A549 treated with DMSO at 1 μM for 4 hours (cell line): Measurements from ENCODE around the gene YRDC. TPM values are rescaled to one million over a fixed set of nuclear protein-coding genes. Genes with fewer than 3 reads are reported as not detected.

Source experiments
- total RNA-seq: library from RNA; stranded (reverse); fragments of 200-300 nt; extraction: Qiagen RNA extraction; gene quantifications from 5 replicates; pipeline ENCODE4 v1.2.3, GENCODE V29; 2022; ENCODE audit warnings: low read depth

The YRDC gene, protein sequence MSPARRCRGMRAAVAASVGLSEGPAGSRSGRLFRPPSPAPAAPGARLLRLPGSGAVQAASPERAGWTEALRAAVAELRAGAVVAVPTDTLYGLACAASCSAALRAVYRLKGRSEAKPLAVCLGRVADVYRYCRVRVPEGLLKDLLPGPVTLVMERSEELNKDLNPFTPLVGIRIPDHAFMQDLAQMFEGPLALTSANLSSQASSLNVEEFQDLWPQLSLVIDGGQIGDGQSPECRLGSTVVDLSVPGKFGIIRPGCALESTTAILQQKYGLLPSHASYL
- 13.9 to 20.8 TPM (median 19.7 TPM) in 5 replicates for total RNA-seq

GRCh38 chr1:37807555-37808368 is at the start of gene YRDC, which contains the start of gene C1orf122:
YRDC (minus strand) TSS chr1:37808208; CDS start chr1:37808180, 28 bp downstream.
C1orf122 (plus strand) TSS chr1:37807790; CDS start chr1:37808405, 615 bp downstream.

GRCh38 chr1:37793773-37794371 is 14.1 kb downstream of the YRDC start, which contains the start of gene MANEAL:
MANEAL (plus strand) TSS chr1:37793847; CDS start chr1:37794183, 336 bp downstream.

GRCh38 chr1:37764888-37765441 is 43.0 kb downstream of the YRDC start, which contains the start of gene EPHA10:
EPHA10 (minus strand) TSS chr1:37765120; CDS start chr1:37765066, 54 bp downstream.

Other genes starting within 250 kb of the YRDC start
- gene GNL2, start 212.3 kb downstream of the YRDC start, total RNA-seq = 50.1 to 63.8 TPM (median 55.8 TPM) in 5 replicates
- 0.08 to 0.21 TPM (median 0.09 TPM) in 5 replicates for gene RSPO1, start 173.3 kb downstream of the YRDC start, total RNA-seq
- gene CDCA8, start 115.7 kb downstream of the YRDC start, total RNA-seq = 47.5 to 51.4 TPM (median 48.9 TPM) in 5 replicates
- 0.58 to 1.0 TPM (median 0.77 TPM) in 5 replicates for gene EPHA10, start 43.1 kb downstream of the YRDC start, total RNA-seq
- gene MANEAL, start 14.4 kb downstream of the YRDC start, total RNA-seq = 24.1 to 27.2 TPM (median 26.6 TPM) in 5 replicates
- 34.0 to 61.2 TPM (median 52.0 TPM) in 5 replicates for gene C1orf122, start 418 bp downstream of the YRDC start, total RNA-seq
- gene MTF1, start 51.4 kb upstream of the YRDC start, total RNA-seq = 4.4 to 7.7 TPM (median 4.8 TPM) in 5 replicates
- 4.7 to 5.4 TPM (median 5.1 TPM) in 5 replicates for gene INPP5B, start 138.8 kb upstream of the YRDC start, total RNA-seq
- gene SF3A3, start 181.8 kb upstream of the YRDC start, total RNA-seq = 55.5 to 94.2 TPM (median 62.7 TPM) in 5 replicates
- gene FHL3, start 197.3 kb upstream of the YRDC start, total RNA-seq = 7.3 to 8.8 TPM (median 8.3 TPM) in 5 replicates
- gene UTP11, start 204.5 kb upstream of the YRDC start, total RNA-seq = 43.7 to 62.2 TPM (median 48.2 TPM) in 5 replicates
- 0.04 to 0.07 TPM in 2 of 5 replicates, not detected in the others for gene POU3F1, start 238.6 kb upstream of the YRDC start, total RNA-seq